GM12874 (cell line): ENCODE results near the gene PCGF3.

ENCODE experiments used
- CTCF ChIP-seq: IDR thresholded peaks from 2 replicates; pipeline ENCODE4 v1.5.1; 2011; ENCODE audit warnings: low read depth, mild to moderate bottlenecking, control low read depth, low read length, moderate library complexity; ENCODE audit not compliant: insufficient read depth

PCGF3 gene

GRCh38 chr4:665751-666435, 39.7 kb upstream of the PCGF3 start:
- no peak for TF ChIP-seq CTCF

DNA sequence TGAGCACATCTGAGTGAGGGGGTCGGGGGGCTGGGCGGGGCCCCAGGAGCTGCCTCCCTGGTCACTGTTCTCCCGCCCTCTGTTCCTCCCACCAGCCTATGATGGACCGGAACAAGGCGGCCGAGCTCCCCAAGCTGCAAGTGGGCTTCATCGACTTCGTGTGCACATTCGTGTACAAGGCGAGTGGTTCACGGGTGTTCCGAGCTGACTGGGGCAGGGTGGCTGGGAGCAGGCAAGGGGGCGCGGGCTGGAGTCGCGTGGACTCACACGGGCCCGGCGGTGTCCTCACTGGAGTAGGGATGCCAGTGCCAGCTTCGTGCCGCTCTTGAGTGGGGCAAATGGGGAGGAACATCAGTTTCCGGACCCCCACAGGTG, 39.2 kb upstream of the PCGF3 start:
- no peak for TF ChIP-seq CTCF

GRCh38 chr4:666822-667544, 38.6 kb upstream of the PCGF3 start:
- no peak for TF ChIP-seq CTCF

DNA sequence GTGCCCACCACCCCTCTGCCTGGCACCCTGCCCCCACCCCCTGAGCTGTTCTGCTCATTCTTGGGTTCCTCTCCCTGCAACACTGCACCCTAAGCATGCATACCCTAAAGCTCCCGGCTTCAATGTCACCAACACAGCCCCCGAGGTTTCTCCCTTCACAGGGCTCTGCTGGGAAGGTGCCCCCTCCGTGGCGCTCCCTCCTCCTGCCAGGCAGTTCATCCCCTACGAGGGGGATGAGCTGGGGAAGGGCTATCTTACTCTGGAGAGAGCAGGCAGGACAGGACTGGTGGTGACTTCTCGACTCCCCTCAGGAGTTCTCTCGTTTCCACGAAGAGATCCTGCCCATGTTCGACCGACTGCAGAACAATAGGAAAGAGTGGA, 38.1 kb upstream of the PCGF3 start:
- no peak for TF ChIP-seq CTCF

DNA sequence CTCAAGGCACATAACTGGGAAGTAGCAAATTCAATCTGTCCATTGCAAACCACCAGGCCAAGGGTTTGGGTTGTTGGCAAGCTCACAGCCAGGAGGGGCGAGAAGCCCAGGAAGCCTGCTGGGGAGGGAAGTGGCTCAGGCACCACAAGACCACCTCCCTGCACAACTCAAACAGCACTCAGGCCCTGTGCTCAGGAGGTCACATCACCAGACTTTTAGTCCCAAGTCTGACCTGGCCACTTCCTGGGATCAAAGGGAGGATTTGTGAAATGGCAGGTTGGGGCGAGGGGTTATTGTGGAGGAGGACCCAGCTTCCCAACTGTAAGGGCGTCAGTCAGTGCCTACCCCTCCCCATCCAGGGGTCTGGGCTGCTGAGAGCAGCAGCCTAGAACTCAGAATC, 33.9 kb upstream of the PCGF3 start:
- TF ChIP-seq CTCF = no peak

DNA sequence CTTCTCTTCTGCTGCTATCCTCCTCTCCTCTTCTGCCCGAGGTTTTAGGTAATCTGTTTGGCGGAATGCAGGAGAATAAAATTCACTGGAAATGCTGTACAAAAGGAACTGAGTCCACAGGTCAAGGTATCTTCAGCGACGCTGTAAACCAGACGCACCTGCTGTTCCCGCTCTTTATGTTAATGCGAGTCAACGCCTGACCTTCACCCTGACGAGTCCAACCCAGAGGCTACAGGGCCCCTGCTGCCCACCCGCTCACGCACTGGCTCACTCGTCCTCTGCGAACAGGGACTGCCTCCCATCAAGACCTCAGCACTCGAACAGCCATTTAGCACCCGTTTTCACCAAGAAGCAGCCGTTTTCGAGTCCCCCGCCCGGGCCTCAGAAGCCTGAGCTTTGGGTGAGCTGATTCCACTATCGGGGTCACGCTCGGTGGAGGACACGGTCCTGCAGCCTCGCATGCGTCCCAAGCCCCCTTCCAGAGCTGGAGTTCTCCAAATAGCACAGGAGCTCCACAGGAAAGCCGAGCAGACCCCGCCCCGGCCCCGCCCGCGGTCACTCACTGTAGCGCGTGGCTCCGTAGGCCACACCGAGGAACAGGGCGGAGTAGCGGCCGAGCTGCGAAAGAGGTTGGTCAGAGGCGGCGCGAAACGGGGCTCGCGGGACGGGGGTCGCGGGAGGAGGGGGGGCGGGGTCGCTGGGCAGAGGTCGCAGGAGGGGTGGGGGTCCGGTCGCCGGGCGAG, 32.1 kb upstream of the PCGF3 start:
- no peak for TF ChIP-seq CTCF

- peak; percentile 99 for TF ChIP-seq CTCF
These were observed 31.2 kb upstream of the PCGF3 start, which contains the start of the genes ATP5ME and MYL5 for GRCh38 chr4:674172-675035. TSS of gene ATP5ME (minus strand) at chr4:674276. CDS start at chr4:674247, 29 bp downstream. TSS of gene MYL5 (plus strand) at chr4:674542. CDS start at chr4:678027, 3,485 bp downstream.
